Thymus (tissue), 11 donors: ENCODE measurements around the gene UGT1A6. TPM values are rescaled to one million over a fixed set of nuclear protein-coding genes. Genes with fewer than 3 reads are reported as not detected.
A peak's percentile ranks its signal among the peaks of the same experiment; 100 is the strongest.
"Not testable (repeated sequence)": the region's sequence is repeated elsewhere in the genome, so short reads cannot be mapped to it uniquely, and the experiment has no call there.

Source experiments
- DNase-seq, 9 donors: peaks; one replicate each; pipeline ENCODE4 v3.0.0-alpha.2; 2013; ENCODE audit warnings: low spot score in 9 of 9, low read depth in 6 of 9, missing footprints in 1 of 9
- H3K27ac ChIP-seq, 2 donors: one replicate each; pipeline ENCODE4 v1.5.1; 2013; ENCODE audit warnings: control low read depth in 1 of 2, low read depth in 1 of 2, low read length in 1 of 2, mild to moderate bottlenecking in 1 of 2, moderate library complexity in 1 of 2
- H3K27me3 ChIP-seq, 2 donors: one replicate each; pipeline ENCODE4 v1.5.1; 2013; ENCODE audit warnings: low read length in 1 of 2; ENCODE audit not compliant: control insufficient read depth in 2 of 2, insufficient read depth in 1 of 2
- H3K36me3 ChIP-seq, 2 donors: one replicate each; pipeline ENCODE4 v1.5.1; 2013; ENCODE audit warnings: low read length in 1 of 2, mild to moderate bottlenecking in 1 of 2, moderate library complexity in 1 of 2; ENCODE audit not compliant: control insufficient read depth in 2 of 2, insufficient read depth in 2 of 2
- H3K4me1 ChIP-seq, 2 donors: one replicate each; pipeline ENCODE4 v1.5.1; 2013; ENCODE audit warnings: low read length in 2 of 2; ENCODE audit not compliant: control insufficient read depth in 2 of 2, insufficient read depth in 2 of 2
- H3K4me3 ChIP-seq, 2 donors: one replicate each; pipeline ENCODE4 v1.5.1; 2013; ENCODE audit warnings: low read length in 2 of 2, control low read depth in 1 of 2, mild to moderate bottlenecking in 1 of 2
- H3K9me3 ChIP-seq, 2 donors: one replicate each; pipeline ENCODE4 v1.5.1; 2013; ENCODE audit warnings: low read length in 1 of 2, mild to moderate bottlenecking in 1 of 2; ENCODE audit not compliant: control insufficient read depth in 2 of 2, insufficient read depth in 1 of 2
- WGBS: extraction: QIAGEN DNeasy Blood & Tissue Kit; methylation state at CpG from one replicate; pipeline ENCODE4 v1.1.7; 2013; 5-methylcytosine and 5-hydroxymethylcytosine counted together
- polyA plus RNA-seq: library from polyadenylated mRNA; stranded (reverse); fragments of 200-250 nt; gene quantifications from one replicate; pipeline ENCODE4 v1.2.3, GENCODE V29; 2013
- total RNA-seq: library from RNA; stranded (reverse); fragments of 120-200 nt; gene quantifications from one replicate; pipeline ENCODE4 v1.2.4, GENCODE V29; 2013
- donor health status: healthy.

The UGT1A6 gene
- total and polyA plus RNA-seq, 2 donors, result 1.1 to 4.5 TPM

- Histone ChIP-seq H3K9me3 (no peaks in the 10 kb centered on the region), H3K27me3 (no peaks in the 10 kb centered on the region), H3K4me3 (no peak overlapping the region), H3K4me1 (peaks cover 0 to 22% of the 10 kb centered on the region in 2 donors), H3K36me3 (no peaks in the 10 kb centered on the region), H3K27ac (no peak overlapping the region)
- DNase-seq, result no peak
- 96% methylated on average over 5 of the region's 5 CpGs for WGBS
Measured at GRCh38 chr2:233708942-233709341, 16.3 kb downstream of the UGT1A6 start.

GRCh38 chr2:233711312-233712008 lies 18.8 kb downstream of the UGT1A6 start:
- DNase-seq, result peak in 8 of 9 donors; percentile 29 to 74 (median 55)
- H3K27me3 ChIP-seq, result no peaks in the 10 kb centered on the region
- peaks cover 0 to 22% of the 10 kb centered on the region in 2 donors for H3K4me1 ChIP-seq
- no peak overlapping the region for H3K27ac ChIP-seq
- 46% methylated on average over 11 of the region's 11 CpGs for WGBS
- H3K4me3 ChIP-seq, result no peak overlapping the region
- no peaks in the 10 kb centered on the region for H3K36me3 ChIP-seq
- no peaks in the 10 kb centered on the region for H3K9me3 ChIP-seq

GRCh38 chr2:233712611-233713261 lies 20.0 kb downstream of the UGT1A6 start, which contains the start of gene UGT1A5:
Gene UGT1A5, plus strand, starts transcription at chr2:233712907. Its CDS starts 85 bp downstream, at chr2:233712992.
- peak in 1 of 9 donors; percentile 9 for DNase-seq
- H3K27ac ChIP-seq, result no peak within 1 kb of the TSS
- H3K27me3 ChIP-seq, result peaks cover 0 to 2% of the 10 kb centered on the region in 2 donors
- H3K9me3 ChIP-seq, result no peaks in the 10 kb centered on the region
- H3K4me1 ChIP-seq, result peaks cover 0 to 22% of the 10 kb centered on the region in 2 donors
- H3K36me3 ChIP-seq, result no peaks in the 10 kb centered on the region
- no peak within 1 kb of the TSS for H3K4me3 ChIP-seq
- 87% methylated on average over 14 of the region's 14 CpGs for WGBS

GRCh38 chr2:233713262-233713615 lies 20.5 kb downstream of the UGT1A6 start:
- 38% methylated on average over 7 of the region's 7 CpGs for WGBS
- no peak overlapping the region for H3K27ac ChIP-seq
- H3K27me3 ChIP-seq, result peaks cover 0 to 2% of the 10 kb centered on the region in 2 donors

GRCh38 chr2:233714121-233714520 lies 21.4 kb downstream of the UGT1A6 start:
- H3K4me1 ChIP-seq, result peaks cover 0 to 22% of the 10 kb centered on the region in 2 donors
- DNase-seq, result no peak
- peaks cover 0 to 2% of the 10 kb centered on the region in 2 donors for H3K27me3 ChIP-seq
- H3K9me3 ChIP-seq, result no peaks in the 10 kb centered on the region
- H3K27ac ChIP-seq, result no peak overlapping the region
- WGBS, result 69% methylated on average over 2 of the region's 2 CpGs
- no peak overlapping the region for H3K4me3 ChIP-seq
- no peaks in the 10 kb centered on the region for H3K36me3 ChIP-seq

More at GRCh38 chr2:233713262-233713615, 20.5 kb downstream of the UGT1A6 start:
- H3K36me3 ChIP-seq, result no peaks in the 10 kb centered on the region
- H3K4me1 ChIP-seq, result peaks cover 0 to 22% of the 10 kb centered on the region in 2 donors
- H3K4me3 ChIP-seq, result no peak overlapping the region
- no peaks in the 10 kb centered on the region for H3K9me3 ChIP-seq
- peak in 6 of 9 donors; percentile 6 to 58 (median 32) for DNase-seq

- peaks cover 0 to under 1% of the 10 kb centered on the region in 2 donors for H3K4me1 ChIP-seq
- DNase-seq, result no peak
- H3K9me3 ChIP-seq, result no peaks in the 10 kb centered on the region
- H3K4me3 ChIP-seq, result no peak within 1 kb of the TSS
- H3K36me3 ChIP-seq, result no peaks in the 10 kb centered on the region
- peaks cover 2 to 4% of the 10 kb centered on the region in 2 donors for H3K27me3 ChIP-seq
- 96% methylated on average over 7 of the region's 7 CpGs for WGBS
- H3K27ac ChIP-seq, result no peak within 1 kb of the TSS
Measured at GRCh38 chr2:233718552-233718951, 25.9 kb downstream of the UGT1A6 start, which contains the start of gene UGT1A4. Gene UGT1A4, plus strand, starts transcription at chr2:233718736. Its CDS starts 85 bp downstream, at chr2:233718821.

GRCh38 chr2:233728723-233729301 lies 36.1 kb downstream of the UGT1A6 start, which contains the start of gene UGT1A3:
Gene UGT1A3, plus strand, starts transcription at chr2:233729042. Its CDS starts 85 bp downstream, at chr2:233729127.
- Histone ChIP-seq H3K27ac (no peak within 1 kb of the TSS), H3K9me3 (no peaks in the 10 kb centered on the region), H3K36me3 (no peaks in the 10 kb centered on the region), H3K4me3 (no peak within 1 kb of the TSS), H3K27me3 (no peaks in the 10 kb centered on the region), H3K4me1 (no peaks in the 10 kb centered on the region)
- DNase-seq, result no peak
- WGBS, result 90% methylated on average over 8 of the region's 8 CpGs

- not testable (repeated sequence) for H3K4me1 ChIP-seq, H3K4me3 ChIP-seq, H3K9me3 ChIP-seq, H3K27me3 ChIP-seq, H3K36me3 ChIP-seq, H3K27ac ChIP-seq, DNase-seq
- 92% methylated on average over 14 of the region's 14 CpGs for WGBS
Measured at GRCh38 chr2:233736868-233737653, 44.4 kb downstream of the UGT1A6 start.
